SK-N-DZ (cell line): ENCODE data around the gene ZNRD2.

ENCODE experiments used
- DNase-seq: peaks from one replicate; pipeline ENCODE4 v3.0.0-alpha.2; 2015; ENCODE audit warnings: low spot score
- small RNA-seq, 2 experiments: library from RNA; depleted of rRNA; stranded (forward); fragments of <200 nt; gene quantifications; one replicate each; pipeline ENCODE3, GENCODE V24; 2014

Gene ZNRD2

DNA sequence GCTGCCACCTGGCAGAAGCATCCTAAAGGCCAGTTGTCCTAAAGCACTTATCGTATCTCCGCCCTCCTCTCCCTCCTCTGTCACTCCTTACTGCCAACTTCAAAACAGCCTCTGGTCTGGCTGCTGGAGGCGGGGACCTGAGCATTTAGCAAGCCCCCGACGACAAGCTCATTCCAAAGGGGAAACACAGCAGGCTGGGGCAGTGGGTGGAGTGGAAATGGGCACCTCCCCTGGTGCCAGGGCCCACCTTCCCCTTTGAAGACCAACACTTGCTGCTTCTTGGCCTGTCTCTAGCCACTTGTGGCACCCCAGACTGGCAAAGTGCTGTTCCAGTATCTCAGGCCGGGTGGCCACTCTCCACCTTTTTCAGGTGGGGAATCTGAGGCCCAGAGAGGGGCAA is 40.1 kb downstream of the ZNRD2 start:
- no peak for DNase-seq

- DNase-seq: no peak
These were observed 40.9 kb downstream of the ZNRD2 start for GRCh38 chr11:65611028-65611757.

- DNase-seq: no peak
These were observed 41.7 kb downstream of the ZNRD2 start for GRCh38 chr11:65611758-65612603.

DNA sequence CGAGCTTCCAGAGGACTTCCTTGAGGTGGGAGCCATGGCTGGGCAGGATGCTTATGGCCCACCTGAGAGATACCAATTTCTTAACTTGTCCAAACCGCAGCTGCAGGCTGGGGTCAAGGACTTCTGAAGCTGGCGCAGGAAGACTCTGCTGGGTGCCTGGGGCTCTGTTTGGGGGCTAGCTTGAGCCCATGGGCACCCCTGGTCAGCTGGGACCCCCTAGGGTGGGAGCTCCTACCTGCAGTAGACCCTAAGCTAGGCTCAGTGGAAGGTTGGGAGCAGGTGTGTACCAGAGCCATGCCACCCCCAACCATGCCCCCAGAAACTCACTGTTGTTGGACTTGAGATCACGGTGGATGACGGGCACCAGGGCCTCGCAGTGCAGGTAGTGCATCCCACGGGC is 42.4 kb downstream of the ZNRD2 start:
- no peak for DNase-seq

GRCh38 chr11:65613091-65613928 is 43.0 kb downstream of the ZNRD2 start:
- no peak for DNase-seq

DNA sequence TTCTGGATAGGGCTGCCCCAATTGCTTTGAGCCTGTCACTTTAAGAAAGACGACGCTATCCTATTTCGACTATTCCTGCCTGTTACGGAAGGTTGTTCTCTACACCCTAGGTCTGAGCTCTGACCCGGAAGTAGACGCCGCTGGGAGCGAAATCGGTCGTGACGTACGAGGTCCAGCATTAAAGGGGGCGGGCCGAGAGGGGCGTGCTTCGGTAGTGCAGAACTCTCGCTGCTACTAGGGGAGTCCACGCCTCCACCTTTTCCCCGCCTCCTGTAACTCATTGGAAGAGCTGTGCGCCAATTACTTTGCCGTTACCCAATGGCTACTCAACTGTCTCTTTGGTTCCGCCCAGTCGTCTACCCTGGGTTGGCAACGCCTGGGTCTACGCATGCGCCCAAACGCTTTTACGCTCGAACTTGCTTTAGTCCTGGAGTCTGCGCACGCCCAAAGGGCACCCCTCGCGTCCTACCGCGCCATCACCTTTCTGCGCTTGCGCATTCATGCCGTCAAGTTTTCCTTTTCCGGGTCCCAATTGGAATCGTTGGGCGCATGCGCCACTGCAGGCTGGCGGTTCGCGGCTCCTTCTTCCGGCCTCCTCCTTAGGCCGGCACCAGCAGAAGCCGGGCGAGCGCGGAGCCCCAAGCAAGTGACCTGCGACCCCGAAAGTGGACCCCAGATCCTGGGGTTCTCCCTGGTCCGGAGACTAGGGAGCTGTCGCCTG is 45.1 kb downstream of the ZNRD2 start, which contains the start of gene PCNX3:
Gene PCNX3, plus strand, starts transcription at position 548 of the 721 bp plus-strand sequence. CDS start 536 bp downstream, outside the sequence.
- peak; percentile 100 for DNase-seq

DNA sequence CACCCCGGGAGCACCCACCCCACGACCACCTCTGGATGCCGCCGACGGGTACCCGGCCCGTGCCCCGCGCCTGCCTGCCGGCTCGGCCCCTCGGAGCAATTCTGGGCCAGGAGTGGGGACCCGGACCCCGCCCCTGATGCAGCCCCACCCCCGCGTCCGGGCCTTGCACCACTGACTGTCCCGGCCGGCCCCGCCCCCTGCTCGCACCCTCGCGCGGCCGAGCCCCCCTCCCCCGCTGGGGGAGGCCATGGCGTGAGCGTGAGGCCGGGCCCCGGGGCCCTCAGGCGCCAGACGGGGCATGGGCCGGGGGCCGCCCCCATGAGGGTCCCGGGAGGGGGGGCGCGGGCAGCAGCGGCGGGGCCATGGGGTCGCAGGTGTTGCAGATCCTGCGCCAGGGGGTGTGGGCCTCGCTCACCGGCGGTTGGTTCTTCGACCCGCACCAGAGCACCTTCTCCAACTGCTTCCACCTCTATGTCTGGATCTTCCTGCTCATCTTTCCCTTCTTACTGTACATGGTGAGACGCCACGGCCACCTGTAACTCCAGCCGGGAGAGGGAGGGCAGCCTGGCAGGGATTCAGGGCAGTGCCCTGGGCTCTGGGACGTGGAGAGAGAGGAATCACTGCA is 45.8 kb downstream of the ZNRD2 start:
- DNase-seq: peak; percentile 43

DNA sequence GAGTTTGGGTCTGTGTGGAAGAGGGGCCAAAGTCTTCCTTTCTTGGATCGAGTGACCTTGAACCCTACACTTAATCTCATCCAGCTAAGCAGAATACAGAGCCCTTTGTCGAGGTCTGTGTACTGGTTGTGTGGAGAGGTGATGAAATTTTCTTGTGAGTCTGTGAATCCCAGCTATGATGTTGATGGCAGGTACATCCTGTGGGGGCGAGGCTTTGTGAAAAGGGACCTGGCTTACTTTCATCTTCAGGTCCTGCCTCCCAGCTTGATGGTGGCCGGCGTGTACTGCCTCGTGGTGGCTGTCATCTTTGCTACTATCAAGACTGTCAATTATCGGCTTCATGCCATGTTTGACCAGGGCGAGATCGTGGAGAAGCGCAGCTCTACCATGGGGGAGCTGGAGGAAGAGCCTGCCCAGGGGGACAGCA is 46.3 kb downstream of the ZNRD2 start:
- DNase-seq: no peak

GRCh38 chr11:65617136-65617850 is 47.0 kb downstream of the ZNRD2 start:
- no peak for DNase-seq

DNA sequence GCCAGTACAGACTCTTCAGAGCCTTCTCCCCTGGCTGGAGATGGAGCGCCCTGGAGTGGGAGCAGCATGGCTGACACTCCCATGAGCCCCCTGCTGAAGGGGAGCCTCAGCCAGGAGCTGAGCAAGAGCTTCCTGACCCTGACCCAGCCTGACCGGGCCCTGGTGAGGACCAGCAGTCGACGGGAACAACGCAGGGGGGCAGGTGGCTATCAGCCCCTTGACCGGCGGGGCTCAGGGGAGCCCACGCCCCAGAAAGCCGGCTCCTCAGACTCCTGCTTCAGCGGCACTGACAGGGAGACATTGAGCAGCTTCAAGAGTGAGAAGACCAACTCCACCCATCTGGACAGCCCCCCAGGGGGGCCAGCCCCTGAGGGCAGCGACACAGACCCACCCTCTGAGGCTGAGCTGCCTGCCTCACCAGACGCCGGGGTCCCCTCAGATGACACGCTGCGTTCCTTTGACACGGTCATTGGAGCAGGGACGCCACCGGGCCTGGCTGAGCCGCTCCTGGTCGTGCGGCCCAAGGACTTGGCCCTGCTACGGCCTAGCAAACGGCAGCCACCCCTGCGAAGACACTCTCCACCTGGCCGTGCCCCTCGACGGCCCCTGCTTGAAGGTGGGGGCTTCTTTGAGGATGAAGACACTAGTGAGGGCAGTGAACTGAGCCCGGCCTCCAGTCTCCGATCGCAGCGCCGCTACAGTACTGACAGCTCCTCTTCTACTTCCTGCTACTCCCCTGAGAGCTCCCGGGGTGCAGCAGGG is 47.9 kb downstream of the ZNRD2 start:
- DNase-seq: no peak

DNA sequence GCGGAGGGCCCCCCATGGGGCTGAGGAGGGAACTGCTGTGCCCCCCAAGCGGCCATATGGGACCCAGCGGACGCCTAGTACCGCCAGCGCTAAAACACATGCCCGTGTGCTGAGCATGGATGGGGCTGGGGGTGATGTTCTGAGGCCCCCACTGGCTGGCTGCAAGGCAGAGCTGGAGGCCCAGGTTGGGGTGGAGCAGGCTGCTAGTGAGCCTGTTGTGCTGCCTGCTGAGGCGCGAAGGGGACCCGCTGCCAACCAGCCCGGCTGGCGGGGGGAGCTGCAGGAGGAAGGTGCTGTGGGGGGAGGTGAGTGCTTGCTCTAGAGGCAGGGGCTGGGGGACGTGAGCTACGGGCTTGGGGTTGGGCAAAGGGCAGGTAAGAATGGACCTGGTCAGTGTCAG is 48.5 kb downstream of the ZNRD2 start:
- DNase-seq: no peak

DNA sequence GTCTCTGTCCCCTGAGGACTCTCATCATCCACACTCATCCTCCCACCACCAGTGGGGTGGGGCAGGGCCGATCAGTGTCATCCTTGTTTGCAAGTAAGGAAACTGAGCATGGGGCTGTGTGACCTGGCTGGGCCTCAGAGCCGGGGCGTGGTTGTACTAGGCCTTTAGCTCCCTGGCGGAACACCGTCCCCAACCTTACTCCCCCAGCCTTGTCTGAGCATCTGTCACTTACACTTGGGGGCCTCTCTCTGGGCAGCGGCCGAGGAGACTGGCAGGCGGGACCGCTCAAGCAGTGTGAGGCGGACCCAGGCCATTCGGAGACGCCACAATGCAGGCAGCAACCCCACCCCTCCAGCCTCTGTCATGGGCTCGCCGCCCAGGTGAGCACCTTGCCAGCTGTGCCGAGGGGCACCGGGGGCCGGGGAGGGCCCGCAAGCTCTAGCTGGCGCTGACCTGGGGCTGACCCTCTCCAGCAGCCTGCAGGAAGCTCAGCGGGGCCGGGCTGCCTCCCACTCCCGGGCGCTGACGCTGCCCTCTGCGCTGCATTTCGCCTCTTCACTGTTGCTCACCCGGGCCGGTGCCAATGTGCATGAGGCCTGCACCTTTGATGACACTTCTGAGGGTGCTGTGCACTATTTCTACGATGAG is 49.1 kb downstream of the ZNRD2 start:
- no peak for DNase-seq

DNA sequence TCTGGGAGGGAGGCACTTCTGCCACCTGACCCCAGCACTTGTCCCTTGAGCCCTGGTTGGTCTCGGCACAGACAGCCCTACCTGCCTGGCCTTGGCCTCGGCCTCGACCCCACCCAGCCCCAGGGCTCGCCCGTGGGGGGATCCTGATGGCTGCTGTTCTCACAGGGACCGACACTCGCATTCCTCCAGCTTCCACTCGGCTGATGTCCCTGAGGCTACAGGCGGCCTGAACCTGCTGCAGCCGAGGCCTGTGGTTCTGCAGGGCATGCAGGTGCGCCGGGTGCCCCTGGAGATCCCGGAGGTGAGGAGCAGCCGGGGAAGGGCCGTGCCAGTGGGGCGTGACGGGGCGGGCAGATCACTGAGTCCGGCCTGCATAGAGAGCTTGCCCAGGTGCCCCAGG is 50.4 kb downstream of the ZNRD2 start:
- no peak for DNase-seq

GRCh38 chr11:65621460-65621859 is 51.2 kb downstream of the ZNRD2 start:
- DNase-seq: no peak

Small RNA genes lying within 50 kb of the gene (small RNA-seq; reads per million reads assigned to genes)
- gene AP001362.1: 0 reads per million in 2 experiments
